ENCODE data around the gene NUDC. TPM values are rescaled to one million over a fixed set of nuclear protein-coding genes. Genes with fewer than 3 reads are reported as not detected.

NUDC gene
- total RNA-seq, 1 experiment from 2014 or later: 118 TPM

DNA sequence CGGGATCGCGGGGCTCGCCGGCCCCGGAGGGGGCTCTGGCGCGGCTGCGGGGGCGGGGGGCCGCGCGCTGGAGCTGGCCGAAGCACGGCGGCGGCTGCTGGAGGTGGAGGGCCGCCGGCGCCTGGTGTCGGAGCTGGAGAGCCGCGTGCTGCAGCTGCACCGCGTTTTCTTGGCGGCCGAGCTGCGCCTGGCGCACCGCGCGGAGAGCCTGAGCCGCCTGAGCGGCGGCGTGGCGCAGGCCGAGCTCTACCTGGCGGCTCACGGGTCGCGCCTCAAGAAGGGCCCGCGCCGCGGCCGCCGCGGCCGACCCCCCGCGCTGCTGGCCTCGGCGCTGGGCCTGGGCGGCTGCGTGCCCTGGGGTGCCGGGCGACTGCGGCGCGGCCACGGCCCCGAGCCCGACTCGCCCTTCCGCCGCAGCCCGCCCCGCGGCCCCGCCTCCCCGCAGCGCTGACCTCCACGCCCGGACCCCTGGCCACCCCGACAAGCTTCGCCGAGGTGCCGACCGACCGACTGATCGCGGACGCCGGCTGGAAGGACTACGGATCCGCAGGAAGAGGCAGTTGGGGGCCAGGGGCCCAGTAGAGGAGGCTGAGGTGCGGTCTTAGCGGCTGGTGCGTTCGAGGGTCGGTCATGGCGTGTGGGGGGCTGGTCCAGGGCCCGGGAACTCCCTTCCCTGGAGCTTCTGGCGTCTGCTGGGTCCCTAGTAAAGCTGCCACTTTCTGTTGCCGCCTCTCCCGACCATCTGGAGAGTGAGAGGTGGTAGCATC lies 72.7 kb downstream of the NUDC start:
- peak overlapping the region; percentile 57 for H3K9ac ChIP-seq (ENCODE audit: extremely low read depth, insufficient read length, low read length)
- no peak overlapping the region for H2BK5ac ChIP-seq (ENCODE audit: insufficient read length, low read length)
- H3K36me3 Mint-ChIP-seq (ENCODE audit: insufficient read depth in 1 of 3, low read depth in 3 of 3): peaks cover 3 to 20% (median 16%) of the 10 kb centered on the region in 3 experiments; a peak in 5 of 7 replicates
- peak overlapping the region; percentile 60 for H3K4me2 ChIP-seq (ENCODE audit: insufficient read depth, insufficient read length, low read length)
- no peak overlapping the region for H2AK5ac ChIP-seq (ENCODE audit: insufficient read length, low read length)
- H3K27me3 ChIP-seq (ENCODE audit: insufficient read depth, low read length): no peaks in the 10 kb centered on the region
- TF ChIP-seq CTCF (conservative IDR thresholded peaks at IDR 0.05): no peak
- no peak overlapping the region for H3K23ac ChIP-seq (ENCODE audit: insufficient read length, low read depth, low read length)
- no CpG with 5 or more reads among the region's 97 CpGs for WGBS (ENCODE audit: extremely low coverage, insufficient read length, low lambda C conversion rate)
- no peaks in the 10 kb centered on the region for H3K9me3 ChIP-seq (ENCODE audit: control insufficient read depth, low read depth, low read length)
- H4K8ac ChIP-seq (replicated peaks; ENCODE audit: insufficient read length, low read depth, low read length): no peak overlapping the region
- no peak overlapping the region for H2AFZ ChIP-seq (ENCODE audit: low read length)
- no peaks in the 10 kb centered on the region for H3K9me3 Mint-ChIP-seq
- no peak overlapping the region for H2BK120ac ChIP-seq (ENCODE audit: low read depth, low read length, poor library complexity, severe bottlenecking)
- no peak overlapping the region for H2BK15ac ChIP-seq (ENCODE audit: low read depth, low read length)
- H3K79me2 ChIP-seq (ENCODE audit: insufficient read depth, low read length): peaks cover 3% of the 10 kb centered on the region; the same call in 1 of the 2 replicates
- no peak overlapping the region for H3K56ac ChIP-seq (ENCODE audit: insufficient read length, low read depth, low read length)
- peaks cover 26% of the 10 kb centered on the region for H3K27me3 Mint-ChIP-seq (ENCODE audit: low read depth)
- H3K14ac ChIP-seq (ENCODE audit: insufficient read depth, low read length): peak overlapping the region; percentile 37
- H3K23me2 ChIP-seq (ENCODE audit: insufficient read length, low read depth, low read length, poor library complexity, severe bottlenecking): peaks cover 18% of the 10 kb centered on the region
- no peak overlapping the region for H2BK12ac ChIP-seq (ENCODE audit: insufficient read length, low read depth, low read length)
- H3K27ac Mint-ChIP-seq: peak overlapping the region in 1 of 3 experiments; percentile 91; a peak in 1 of 7 replicates
- no peak overlapping the region for H2BK20ac ChIP-seq (ENCODE audit: low read depth, low read length, poor library complexity, severe bottlenecking)
- H3K4me1 Mint-ChIP-seq: peaks cover 55 to 58% of the 10 kb centered on the region in 2 experiments
- H4K5ac ChIP-seq (ENCODE audit: insufficient read length, low read depth, low read length): no peak overlapping the region
- H3K4me1 ChIP-seq (ENCODE audit: insufficient read depth, low read length): peaks cover 17% of the 10 kb centered on the region
- no peak overlapping the region for H3T11ph ChIP-seq (ENCODE audit: low read length)
- H3K27ac ChIP-seq (ENCODE audit: insufficient read length, low read depth, low read length): no peak overlapping the region
- H3K4me3 Mint-ChIP-seq: peak overlapping the region; percentile 85 to 95
- H3K4ac ChIP-seq (ENCODE audit: low read depth, low read length): no peak overlapping the region
- peak; percentile 32 for DNase-seq
- H3K79me1 ChIP-seq (ENCODE audit: insufficient read depth, low read depth, low read length, poor library complexity, severe bottlenecking): no peaks in the 10 kb centered on the region
- no peak overlapping the region for H4K91ac ChIP-seq (ENCODE audit: insufficient read length, low read depth, low read length)
- no peak overlapping the region for H3K18ac ChIP-seq (ENCODE audit: insufficient read length, low read depth, low read length)
- H4K20me1 ChIP-seq (ENCODE audit: control insufficient read depth, insufficient read depth, insufficient read length): no peaks in the 10 kb centered on the region
